VCaP (cell line): ENCODE data around the gene SPOCK2.

ENCODE experiments used
- H3K27ac ChIP-seq: fragments of 450-650 bp; 2 replicates; pipeline ENCODE4 v1.5.1; 2017
- TF ChIP-seq, protein P1 (sequence below): fragments of 450-650 bp; conservative IDR thresholded peaks from 2 replicates; pipeline ENCODE4 v1.5.1; 2017; ENCODE audit warnings: mild to moderate bottlenecking, moderate library complexity

Gene SPOCK2

DNA sequence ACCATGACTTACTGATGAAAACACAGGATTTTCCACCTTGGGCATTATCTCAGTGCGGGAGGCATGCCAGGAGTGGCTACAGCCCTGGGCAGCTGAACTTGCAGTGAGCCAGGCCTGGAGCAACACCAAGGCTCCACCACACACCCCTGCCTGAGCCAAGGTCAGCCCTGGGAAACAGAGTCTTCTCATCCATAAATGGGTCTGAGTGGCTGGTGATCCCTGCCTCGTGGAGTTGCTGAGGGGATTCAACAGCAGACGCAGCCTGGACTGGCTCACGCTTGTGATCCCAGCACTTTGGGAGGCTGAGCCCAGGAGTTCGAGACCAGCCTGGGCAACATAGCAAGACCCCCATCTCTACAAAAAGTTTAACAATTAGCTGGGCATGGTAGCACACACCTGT lies 32.2 kb downstream of the SPOCK2 start:
- TF ChIP-seq, protein P1, sequence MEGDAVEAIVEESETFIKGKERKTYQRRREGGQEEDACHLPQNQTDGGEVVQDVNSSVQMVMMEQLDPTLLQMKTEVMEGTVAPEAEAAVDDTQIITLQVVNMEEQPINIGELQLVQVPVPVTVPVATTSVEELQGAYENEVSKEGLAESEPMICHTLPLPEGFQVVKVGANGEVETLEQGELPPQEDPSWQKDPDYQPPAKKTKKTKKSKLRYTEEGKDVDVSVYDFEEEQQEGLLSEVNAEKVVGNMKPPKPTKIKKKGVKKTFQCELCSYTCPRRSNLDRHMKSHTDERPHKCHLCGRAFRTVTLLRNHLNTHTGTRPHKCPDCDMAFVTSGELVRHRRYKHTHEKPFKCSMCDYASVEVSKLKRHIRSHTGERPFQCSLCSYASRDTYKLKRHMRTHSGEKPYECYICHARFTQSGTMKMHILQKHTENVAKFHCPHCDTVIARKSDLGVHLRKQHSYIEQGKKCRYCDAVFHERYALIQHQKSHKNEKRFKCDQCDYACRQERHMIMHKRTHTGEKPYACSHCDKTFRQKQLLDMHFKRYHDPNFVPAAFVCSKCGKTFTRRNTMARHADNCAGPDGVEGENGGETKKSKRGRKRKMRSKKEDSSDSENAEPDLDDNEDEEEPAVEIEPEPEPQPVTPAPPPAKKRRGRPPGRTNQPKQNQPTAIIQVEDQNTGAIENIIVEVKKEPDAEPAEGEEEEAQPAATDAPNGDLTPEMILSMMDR: no peak

DNA sequence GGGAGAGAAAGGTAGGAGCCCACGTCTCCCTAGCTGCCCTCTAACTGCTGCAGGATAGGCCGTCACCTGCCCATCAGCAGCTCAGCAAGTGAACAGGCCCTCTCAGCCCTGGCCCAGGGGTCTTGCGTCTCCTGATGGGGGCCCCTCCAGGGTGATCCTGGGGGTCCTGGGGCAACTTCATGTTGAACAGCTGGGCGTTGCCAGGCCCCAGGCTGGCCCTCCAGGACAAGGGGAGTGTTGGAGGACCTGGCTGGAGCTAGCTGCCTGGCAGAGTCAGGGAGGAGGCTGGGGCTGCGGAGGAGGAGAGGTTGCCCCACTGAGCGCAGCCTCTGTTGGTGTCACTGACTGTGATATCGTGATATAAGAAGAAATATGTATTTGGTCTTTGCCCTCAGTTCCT lies 34.7 kb downstream of the SPOCK2 start:
- TF ChIP-seq, protein P1: no peak
- H3K27ac ChIP-seq: no peak overlapping the region

More for the DNA sequence above, 32.2 kb downstream of the SPOCK2 start:
- no peak overlapping the region for H3K27ac ChIP-seq

DNA sequence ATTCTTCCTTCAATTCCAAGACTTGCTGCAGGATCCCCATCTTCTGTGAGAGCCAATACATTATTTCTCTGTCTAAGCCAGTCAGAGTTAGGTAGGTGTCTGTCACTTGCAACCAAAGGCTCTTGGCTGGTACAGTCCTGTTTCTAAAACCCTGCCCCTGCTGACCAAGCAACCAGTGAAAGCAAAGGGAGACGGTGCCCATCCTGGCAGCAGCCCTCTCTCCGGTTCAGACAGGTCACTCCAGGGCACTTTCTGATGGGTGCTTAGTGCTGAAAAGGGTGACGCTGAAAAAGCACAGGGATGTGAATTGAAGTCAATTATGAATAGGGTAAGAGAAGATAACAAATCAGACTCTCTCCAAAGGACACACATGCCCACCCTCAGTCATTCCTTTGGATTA lies 37.5 kb downstream of the SPOCK2 start:
- no peak overlapping the region for H3K27ac ChIP-seq
- TF ChIP-seq, protein P1: no peak

DNA sequence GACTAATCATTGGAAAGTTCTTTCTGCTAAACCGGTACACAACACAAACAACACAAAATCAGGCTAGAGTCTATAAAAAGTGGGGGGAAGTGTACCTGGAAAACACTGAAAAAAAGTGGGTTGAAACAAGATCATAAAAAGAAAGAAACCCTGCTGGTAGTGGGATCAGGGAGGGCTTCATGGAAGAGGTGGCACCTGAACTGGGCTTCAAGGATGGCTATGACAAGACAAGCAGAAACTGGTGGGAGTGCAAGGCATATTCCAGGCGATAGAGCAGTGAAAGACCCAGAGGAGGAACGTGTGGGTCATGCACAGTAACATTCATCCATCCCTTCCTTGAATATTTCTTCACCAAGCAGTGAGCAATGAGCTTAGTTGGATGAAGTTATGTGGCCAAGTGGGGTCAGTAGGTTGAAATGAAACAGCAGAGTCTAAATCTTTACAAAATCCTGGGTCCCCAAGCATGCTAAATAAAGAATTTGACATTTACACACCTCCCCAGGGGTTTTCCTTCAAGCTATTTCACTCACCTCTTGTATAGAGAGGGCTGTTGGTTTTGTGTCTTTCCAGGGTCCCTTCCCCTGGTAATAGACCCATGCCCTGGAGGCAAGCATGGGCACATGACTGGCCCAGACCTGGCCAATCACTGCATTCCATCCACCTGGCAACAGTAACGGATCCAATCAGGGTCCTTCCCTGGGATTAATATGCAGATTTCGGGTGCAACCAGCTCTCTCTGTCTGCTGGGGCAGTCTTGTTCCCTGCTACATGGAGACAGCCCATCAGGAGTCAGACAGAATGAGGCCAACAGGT lies 38.2 kb downstream of the SPOCK2 start:
- TF ChIP-seq, protein P1: no peak
- no peak overlapping the region for H3K27ac ChIP-seq

DNA sequence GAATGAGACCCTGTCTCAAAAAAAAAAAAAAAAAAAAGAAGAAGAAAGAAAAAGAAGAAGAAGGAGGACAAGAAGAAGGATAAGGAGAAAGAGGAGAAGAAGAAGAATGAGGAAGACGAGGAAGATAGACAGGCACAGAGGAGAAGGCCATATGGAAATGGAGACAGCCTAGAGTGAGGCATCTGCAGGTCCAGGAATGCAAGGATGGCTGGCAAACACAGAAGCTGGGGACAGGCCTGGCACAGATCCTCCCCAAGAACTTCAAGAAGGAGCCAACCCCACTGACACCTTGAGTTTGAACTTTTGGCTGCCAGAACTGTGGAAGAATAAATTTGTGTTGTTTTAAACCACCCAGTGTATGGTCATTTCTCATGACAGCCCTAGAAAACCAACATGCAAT lies 38.9 kb downstream of the SPOCK2 start:
- TF ChIP-seq, protein P1: no peak
- no peak overlapping the region for H3K27ac ChIP-seq

DNA sequence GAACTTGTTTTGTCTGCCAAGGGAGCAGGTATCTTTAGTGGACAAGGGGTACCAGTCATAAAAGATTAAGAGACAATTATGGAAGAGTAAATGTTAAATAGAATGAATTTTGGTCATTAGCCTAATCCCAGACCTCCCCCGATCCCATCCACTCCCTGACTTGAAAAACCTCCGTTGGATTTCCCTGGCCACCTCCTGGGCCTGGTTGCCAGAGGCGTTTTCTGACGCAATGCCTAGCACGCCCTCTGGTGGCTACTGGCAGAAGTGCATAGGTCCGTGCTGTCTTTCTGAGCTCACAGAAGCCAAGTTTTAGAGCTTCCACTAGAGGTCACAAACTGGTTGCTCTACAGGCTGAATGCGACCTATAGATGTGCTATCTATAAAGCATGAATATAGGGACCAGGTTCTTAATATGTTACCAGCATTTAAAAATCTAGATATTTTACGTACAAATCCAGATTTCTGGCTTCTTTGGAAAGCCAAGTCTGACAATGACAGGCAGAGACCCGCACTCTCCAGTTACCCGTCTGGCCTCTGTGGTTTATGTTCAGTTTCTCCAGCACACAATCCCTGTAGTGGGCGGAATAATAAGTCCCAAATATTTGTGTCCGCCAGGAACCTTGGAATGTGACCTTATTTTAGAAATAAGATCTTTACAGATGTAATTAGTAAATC lies 39.8 kb downstream of the SPOCK2 start:
- H3K27ac ChIP-seq: no peak overlapping the region
- TF ChIP-seq, protein P1: peak; percentile 98

DNA sequence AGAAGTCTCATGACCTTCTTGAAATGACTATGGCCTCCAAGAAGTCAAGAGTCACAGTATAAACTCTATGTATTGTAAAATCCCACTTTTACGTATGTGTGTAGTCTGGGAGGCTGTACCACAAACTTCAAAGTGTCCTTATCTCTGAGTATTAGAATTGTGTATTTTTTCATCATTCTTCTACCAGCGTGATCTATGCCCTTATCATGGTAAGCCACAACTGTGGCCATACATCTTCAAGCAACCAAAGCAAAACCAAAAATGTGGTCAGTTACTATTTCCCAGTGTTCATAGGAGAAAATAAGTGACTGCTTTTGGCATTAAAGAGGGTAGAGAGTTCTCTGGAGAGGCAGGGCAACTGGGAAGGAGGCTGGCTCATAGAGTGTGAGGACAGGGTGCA lies 42.8 kb downstream of the SPOCK2 start:
- H3K27ac ChIP-seq: no peak overlapping the region
- TF ChIP-seq, protein P1: no peak
